ENCODE data around the gene VPS41. TPM values are rescaled to one million over a fixed set of nuclear protein-coding genes. Genes with fewer than 3 reads are reported as not detected.

VPS41 gene
- total RNA-seq, 1 donor from 2014 or later: 95.5 TPM

GRCh38 chr7:38828026-38828425, 81.0 kb downstream of the VPS41 start:
- peaks cover 3% of the 10 kb centered on the region for H3K36me3 Mint-ChIP-seq
- H3K4me3 Mint-ChIP-seq: no peak overlapping the region
- H3K27me3 Mint-ChIP-seq: no peaks in the 10 kb centered on the region

GRCh38 chr7:38825721-38826440, 83.1 kb downstream of the VPS41 start:
- no peaks in the 10 kb centered on the region for H3K9me3 Mint-ChIP-seq

More at GRCh38 chr7:38828026-38828425, 81.0 kb downstream of the VPS41 start:
- TF ChIP-seq CTCF (conservative IDR thresholded peaks at IDR 0.05): no peak
- no peaks in the 10 kb centered on the region for H3K9me3 Mint-ChIP-seq
- H3K27ac Mint-ChIP-seq: no peak overlapping the region
- no peak for DNase-seq (ENCODE audit: extremely low spot score, unreplicated experiment)
- H3K4me1 Mint-ChIP-seq (ENCODE audit: unreplicated experiment): peaks cover 7% of the 10 kb centered on the region

GRCh38 chr7:38824948-38825347, 84.0 kb downstream of the VPS41 start:
- Mint-ChIP-seq H3K36me3 (peaks cover 3% of the 10 kb centered on the region), H3K4me3 (no peak overlapping the region), H3K27me3 (no peaks in the 10 kb centered on the region), H3K4me1 (ENCODE audit: unreplicated experiment) (peaks cover 7% of the 10 kb centered on the region), H3K9me3 (no peaks in the 10 kb centered on the region), H3K27ac (no peak overlapping the region)
- no peak for TF ChIP-seq CTCF (conservative IDR thresholded peaks at IDR 0.05)
- DNase-seq (ENCODE audit: extremely low spot score, unreplicated experiment): no peak

More at GRCh38 chr7:38825721-38826440, 83.1 kb downstream of the VPS41 start:
- TF ChIP-seq CTCF (conservative IDR thresholded peaks at IDR 0.05): no peak
- peaks cover 3% of the 10 kb centered on the region for H3K36me3 Mint-ChIP-seq
- no peak overlapping the region for H3K4me3 Mint-ChIP-seq
- no peak overlapping the region for H3K27ac Mint-ChIP-seq
- no peak for DNase-seq (ENCODE audit: extremely low spot score, unreplicated experiment)
- no peaks in the 10 kb centered on the region for H3K27me3 Mint-ChIP-seq
- H3K4me1 Mint-ChIP-seq (ENCODE audit: unreplicated experiment): peaks cover 7% of the 10 kb centered on the region

- no peaks in the 10 kb centered on the region for H3K9me3 Mint-ChIP-seq
- no peak overlapping the region for H3K27ac Mint-ChIP-seq
- peaks cover 8% of the 10 kb centered on the region for H3K36me3 Mint-ChIP-seq
- no peak for DNase-seq (ENCODE audit: extremely low spot score, unreplicated experiment)
- H3K4me1 Mint-ChIP-seq (ENCODE audit: unreplicated experiment): peaks cover 7% of the 10 kb centered on the region
- H3K27me3 Mint-ChIP-seq: no peaks in the 10 kb centered on the region
- no peak overlapping the region for H3K4me3 Mint-ChIP-seq
- TF ChIP-seq CTCF (conservative IDR thresholded peaks at IDR 0.05): no peak
These were observed 86.4 kb downstream of the VPS41 start for GRCh38 chr7:38822549-38822948.

- H3K27me3 Mint-ChIP-seq: no peaks in the 10 kb centered on the region
- DNase-seq (ENCODE audit: extremely low spot score, unreplicated experiment): no peak
- peaks cover 16% of the 10 kb centered on the region for H3K36me3 Mint-ChIP-seq
- H3K9me3 Mint-ChIP-seq: no peaks in the 10 kb centered on the region
- H3K4me1 Mint-ChIP-seq (ENCODE audit: unreplicated experiment): no peaks in the 10 kb centered on the region
- no peak for TF ChIP-seq CTCF (conservative IDR thresholded peaks at IDR 0.05)
- H3K27ac Mint-ChIP-seq: no peak overlapping the region
- H3K4me3 Mint-ChIP-seq: no peak overlapping the region
These were observed 88.4 kb downstream of the VPS41 start for GRCh38 chr7:38820571-38820970.

All from type B pancreatic cell (in vitro differentiated cells).